ENCODE data around the gene REL. TPM values are rescaled to one million over a fixed set of nuclear protein-coding genes. Genes with fewer than 3 reads are reported as not detected.

The REL gene
- total RNA-seq, 2 donors from 2014 or later: 11.7 to 15.9 TPM

- Mint-ChIP-seq H3K4me3 (peak overlapping the region; percentile 88), H3K27ac (peak overlapping the region; percentile 33), H3K4me1 (peaks cover 28% of the 10 kb centered on the region), H3K36me3 (ENCODE audit: low read depth) (no peaks in the 10 kb centered on the region), H3K9me3 (no peaks in the 10 kb centered on the region), H3K27me3 (ENCODE audit: insufficient read depth) (peaks cover 2% of the 10 kb centered on the region)
- no peaks in the 10 kb centered on the region for H3K9me3 ChIP-seq (ENCODE audit: control insufficient read depth, low read length)
- H3K27me3 ChIP-seq (ENCODE audit: control insufficient read depth, insufficient read depth, low read length, poor library complexity, severe bottlenecking): no peaks in the 10 kb centered on the region
- peak overlapping the region; percentile 92 for H3K4me3 ChIP-seq (ENCODE audit: low read length)
- H3K36me3 ChIP-seq (ENCODE audit: control insufficient read depth, insufficient read depth, low read length): no peaks in the 10 kb centered on the region
- no peak overlapping the region for H3K27ac ChIP-seq (ENCODE audit: low read depth, low read length)
- no peaks in the 10 kb centered on the region for H3K4me1 ChIP-seq (ENCODE audit: control insufficient read depth, insufficient read depth, low read length)
- H3K9ac ChIP-seq (ENCODE audit: extremely low read depth, low read length, poor library complexity, severe bottlenecking): peak overlapping the region; percentile 95
- 27 to 35% methylated on average over 4 to 7 of the region's 8 CpGs for WGBS, 2 experiments (ENCODE audit: insufficient coverage in 1 of 2, insufficient read length in 1 of 2)
- peak; percentile 52 for DNase-seq
- TF ChIP-seq CTCF (conservative IDR thresholded peaks at IDR 0.05): no peak
Measured at GRCh38 chr2:60882971-60883753, 1.8 kb downstream of the REL start.

DNA sequence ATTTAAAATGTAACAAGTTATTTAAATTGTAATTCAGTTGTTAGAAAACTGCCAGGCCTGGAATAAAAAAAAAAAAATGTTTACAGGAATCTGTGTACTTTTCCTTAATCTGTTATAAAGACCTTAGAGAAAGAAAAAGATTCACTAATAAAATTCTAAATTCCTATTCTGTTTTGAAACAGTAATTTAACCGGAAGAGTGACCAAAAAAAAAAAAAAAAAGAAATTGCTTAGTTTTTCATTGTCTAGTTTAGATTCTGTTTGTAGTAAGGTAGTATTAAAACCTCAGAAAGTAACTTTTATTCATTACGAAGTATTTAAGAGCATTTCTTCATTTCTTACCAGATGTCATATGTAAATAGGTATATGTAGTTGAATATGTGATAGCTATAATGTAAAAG is 2.5 kb downstream of the REL start:
- H3K4me3 ChIP-seq (ENCODE audit: low read length): peak overlapping the region; percentile 92
- H3K9me3 ChIP-seq (ENCODE audit: control insufficient read depth, low read length): no peaks in the 10 kb centered on the region
- no peak for TF ChIP-seq CTCF (conservative IDR thresholded peaks at IDR 0.05)
- Mint-ChIP-seq H3K27me3 (ENCODE audit: insufficient read depth) (peaks cover 2% of the 10 kb centered on the region), H3K4me1 (peaks cover 28% of the 10 kb centered on the region), H3K9me3 (no peaks in the 10 kb centered on the region), H3K36me3 (ENCODE audit: low read depth) (no peaks in the 10 kb centered on the region), H3K4me3 (peak overlapping the region; percentile 88), H3K27ac (no peak overlapping the region)
- WGBS, 2 experiments (ENCODE audit: insufficient coverage in 1 of 2, insufficient read length in 1 of 2): 80% methylated on average over 1 of the region's 2 CpGs; no CpG with 5 or more reads in 1 of the 2 experiments
- H3K9ac ChIP-seq (ENCODE audit: extremely low read depth, low read length, poor library complexity, severe bottlenecking): no peak overlapping the region
- no peak for DNase-seq
- no peaks in the 10 kb centered on the region for H3K27me3 ChIP-seq (ENCODE audit: control insufficient read depth, insufficient read depth, low read length, poor library complexity, severe bottlenecking)
- no peaks in the 10 kb centered on the region for H3K36me3 ChIP-seq (ENCODE audit: control insufficient read depth, insufficient read depth, low read length)
- no peak overlapping the region for H3K27ac ChIP-seq (ENCODE audit: low read depth, low read length)
- H3K4me1 ChIP-seq (ENCODE audit: control insufficient read depth, insufficient read depth, low read length): no peaks in the 10 kb centered on the region

GRCh38 chr2:60884800-60885199 is 3.4 kb downstream of the REL start:
- no peak overlapping the region for H3K4me3 ChIP-seq (ENCODE audit: low read length)
- H3K27ac ChIP-seq (ENCODE audit: low read depth, low read length): no peak overlapping the region
- peaks cover 2% of the 10 kb centered on the region for H3K27me3 Mint-ChIP-seq (ENCODE audit: insufficient read depth)
- no peaks in the 10 kb centered on the region for H3K4me1 ChIP-seq (ENCODE audit: control insufficient read depth, insufficient read depth, low read length)
- TF ChIP-seq CTCF (conservative IDR thresholded peaks at IDR 0.05): no peak
- H3K9me3 ChIP-seq (ENCODE audit: control insufficient read depth, low read length): no peaks in the 10 kb centered on the region
- no peak overlapping the region for H3K9ac ChIP-seq (ENCODE audit: extremely low read depth, low read length, poor library complexity, severe bottlenecking)
- H3K27ac Mint-ChIP-seq: no peak overlapping the region
- peaks cover 28% of the 10 kb centered on the region for H3K4me1 Mint-ChIP-seq
- no peaks in the 10 kb centered on the region for H3K36me3 ChIP-seq (ENCODE audit: control insufficient read depth, insufficient read depth, low read length)
- H3K9me3 Mint-ChIP-seq: no peaks in the 10 kb centered on the region
- WGBS, 2 experiments (ENCODE audit: insufficient coverage in 1 of 2, insufficient read length in 1 of 2): 79 to 88% methylated on average over 2 of the region's 2 CpGs
- no peak overlapping the region for H3K4me3 Mint-ChIP-seq
- H3K27me3 ChIP-seq (ENCODE audit: control insufficient read depth, insufficient read depth, low read length, poor library complexity, severe bottlenecking): no peaks in the 10 kb centered on the region
- no peak for DNase-seq
- no peaks in the 10 kb centered on the region for H3K36me3 Mint-ChIP-seq (ENCODE audit: low read depth)
